ENCODE results near the gene VAMP3.

VAMP3 gene

DNA sequence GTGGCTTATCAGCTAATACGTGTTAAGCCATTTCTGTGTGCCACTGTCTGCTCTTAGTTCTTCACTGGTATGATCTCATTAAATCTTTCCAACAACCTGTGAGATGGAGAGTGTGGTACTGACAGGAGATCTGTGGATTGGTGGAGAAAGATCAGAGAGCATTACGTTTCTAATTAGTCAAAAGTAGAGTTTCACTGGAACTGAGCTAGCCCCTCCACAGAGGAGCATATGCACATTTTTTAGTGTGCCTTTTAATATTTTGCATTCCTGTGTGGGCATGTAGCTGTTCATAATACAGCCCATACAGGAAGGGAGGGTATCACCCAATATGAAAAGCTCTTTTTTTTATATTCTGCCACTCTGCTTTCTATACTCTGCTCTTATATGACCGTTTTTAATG lies 50.2 kb downstream of the VAMP3 start:
- no peak for DNase-seq

DNA sequence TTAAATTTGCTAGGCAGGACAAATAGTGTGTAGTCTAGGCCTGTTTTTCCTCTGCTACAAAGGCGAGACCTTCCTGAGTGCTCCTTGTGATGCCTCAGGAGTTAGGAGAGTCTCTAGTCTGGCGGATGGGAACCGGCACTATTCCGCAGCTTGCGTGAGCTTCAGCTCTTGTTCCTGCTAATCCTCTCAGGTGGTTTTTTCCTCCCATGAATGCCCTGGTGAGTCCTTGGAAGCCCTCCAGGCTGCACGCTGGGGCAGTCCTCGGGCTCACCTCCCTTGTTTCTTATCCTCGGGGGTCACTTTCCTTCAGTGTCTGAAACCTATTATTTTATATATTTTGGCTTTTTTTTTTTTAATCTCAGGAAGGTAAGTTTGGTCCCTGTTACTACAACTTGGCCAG lies 53.6 kb downstream of the VAMP3 start:
- no peak for DNase-seq

DNA sequence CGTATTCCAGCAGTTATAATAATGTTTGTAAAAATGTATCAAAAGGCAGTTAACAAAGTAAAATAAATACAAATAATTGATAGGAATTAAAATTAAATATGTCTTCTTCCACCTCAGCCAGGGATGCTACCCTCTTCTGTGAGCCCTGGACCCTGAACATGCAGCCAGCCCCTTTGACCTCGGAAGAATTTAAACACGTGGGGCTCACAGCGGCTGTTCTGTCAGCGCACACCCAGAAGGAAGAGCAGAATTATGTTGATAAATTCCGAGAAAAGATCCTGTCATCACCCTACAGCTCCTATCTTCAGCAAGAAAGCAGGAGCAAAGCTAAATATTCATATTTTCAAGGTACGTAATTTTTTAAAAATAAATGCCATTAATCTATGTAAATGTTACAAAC lies 55.3 kb downstream of the VAMP3 start:
- no peak for DNase-seq

DNA sequence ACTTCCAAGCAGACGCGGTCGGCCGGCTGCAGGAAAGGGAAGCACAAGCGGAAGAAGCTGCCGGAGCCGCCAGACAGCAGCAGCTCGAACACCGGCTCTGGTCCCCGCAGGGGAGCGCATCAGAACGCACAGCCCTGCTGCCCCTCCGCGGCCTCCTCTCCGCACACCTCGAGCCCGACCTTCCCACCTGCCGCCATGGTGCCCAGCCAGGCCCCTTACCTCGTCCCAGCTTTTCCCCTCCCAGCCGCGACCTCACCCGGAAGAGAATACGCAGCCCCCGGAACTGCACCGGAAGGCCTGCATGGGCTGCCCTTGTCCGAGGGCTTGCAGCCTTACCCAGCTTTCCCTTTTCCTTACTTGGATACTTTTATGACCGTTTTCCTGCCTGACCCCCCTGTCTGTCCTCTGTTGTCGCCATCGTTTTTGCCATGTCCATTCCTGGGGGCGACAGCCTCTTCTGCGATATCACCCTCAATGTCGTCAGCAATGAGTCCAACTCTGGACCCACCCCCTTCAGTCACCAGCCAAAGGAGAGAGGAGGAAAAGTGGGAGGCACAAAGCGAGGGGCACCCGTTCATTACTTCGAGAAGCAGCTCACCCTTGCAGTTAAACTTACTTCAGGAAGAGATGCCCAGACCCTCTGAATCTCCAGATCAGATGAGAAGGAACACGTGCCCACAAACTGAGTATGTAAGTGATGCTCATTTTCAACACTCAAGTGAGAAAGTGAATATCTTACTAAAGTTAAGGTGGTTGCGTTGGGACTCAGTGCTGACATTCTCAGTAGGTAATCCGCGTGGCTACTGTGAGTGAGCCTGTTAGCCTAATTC lies 56.2 kb downstream of the VAMP3 start:
- DNase-seq = no peak
